ENCODE results near the gene KDM2A. TPM values are rescaled to one million over a fixed set of nuclear protein-coding genes. Genes with fewer than 3 reads are reported as not detected.

Gene KDM2A
- total and polyA plus RNA-seq, 2 donors (not counting 3 experiments of a cell fraction or from before 2014, with no cell fraction given): 72.2 to 79.5 TPM

- Histone ChIP-seq H3K4me2 (ENCODE audit: insufficient read depth, low read length) (no peak overlapping the region), H3K9me1 (replicated peaks; ENCODE audit: control insufficient read depth, extremely low read depth, insufficient read depth, low read length) (no peaks in the 10 kb centered on the region), H3K9me3 (replicated peaks; ENCODE audit: control insufficient read depth, insufficient read depth, low read length) (no peaks in the 10 kb centered on the region), H2AFZ (ENCODE audit: low read depth, low read length) (no peak overlapping the region), H3K9ac (replicated peaks; ENCODE audit: extremely low read depth, insufficient read depth, low read length) (no peak overlapping the region), H4K20me1 (replicated peaks; ENCODE audit: control insufficient read depth, extremely low read depth, insufficient read depth, low read length) (no peaks in the 10 kb centered on the region), H3K4me3 (replicated peaks in 1 of 3; ENCODE audit: insufficient read depth in 1 of 3, low read depth in 1 of 3, low read length in 3 of 3) (no peak overlapping the region), H3K27ac (ENCODE audit: insufficient read depth, low read depth, low read length) (no peak overlapping the region), H3K27me3 (ENCODE audit: control insufficient read depth in 2 of 2, insufficient read depth in 2 of 2, low read length in 2 of 2) (peaks cover 0 to 2% of the 10 kb centered on the region in 2 experiments), H3K79me2 (ENCODE audit: control insufficient read depth, insufficient read depth, low read length) (no peaks in the 10 kb centered on the region), H3K36me3 (ENCODE audit: control insufficient read depth in 2 of 2, extremely low read depth in 1 of 2, insufficient read depth in 2 of 2, low read length in 2 of 2) (no peaks in the 10 kb centered on the region), H3K4me1 (ENCODE audit: control insufficient read depth, extremely low read depth, insufficient read depth, low read length) (peaks cover 4% of the 10 kb centered on the region)
- ChIA-PET POLR2A (no interaction called here), CTCF (interaction anchor here (0.7 to 1.7 kb wide), 2 partner anchors 14 to 20 kb away, joined by 3 to 5 read pairs; no protein-coding TSS in a partner anchor)
- dilution Hi-C loops (cut with MboI; ENCODE audit: extremely low pct_ligation_motif_present, low sequenced_read_pairs) (no loop called here), intact Hi-C loops (cut with micrococcal nuclease) (no loop called here)
- FAIRE-seq (no peak), DNase-seq (ENCODE audit: low read depth, low spot score) (no peak)
- no peak for TF ChIP-seq GATA2 (IDR thresholded peaks at IDR 0.05; ENCODE audit: insufficient read depth, insufficient read length, low read depth, low read length)
- TF ChIP-seq, protein P1, sequence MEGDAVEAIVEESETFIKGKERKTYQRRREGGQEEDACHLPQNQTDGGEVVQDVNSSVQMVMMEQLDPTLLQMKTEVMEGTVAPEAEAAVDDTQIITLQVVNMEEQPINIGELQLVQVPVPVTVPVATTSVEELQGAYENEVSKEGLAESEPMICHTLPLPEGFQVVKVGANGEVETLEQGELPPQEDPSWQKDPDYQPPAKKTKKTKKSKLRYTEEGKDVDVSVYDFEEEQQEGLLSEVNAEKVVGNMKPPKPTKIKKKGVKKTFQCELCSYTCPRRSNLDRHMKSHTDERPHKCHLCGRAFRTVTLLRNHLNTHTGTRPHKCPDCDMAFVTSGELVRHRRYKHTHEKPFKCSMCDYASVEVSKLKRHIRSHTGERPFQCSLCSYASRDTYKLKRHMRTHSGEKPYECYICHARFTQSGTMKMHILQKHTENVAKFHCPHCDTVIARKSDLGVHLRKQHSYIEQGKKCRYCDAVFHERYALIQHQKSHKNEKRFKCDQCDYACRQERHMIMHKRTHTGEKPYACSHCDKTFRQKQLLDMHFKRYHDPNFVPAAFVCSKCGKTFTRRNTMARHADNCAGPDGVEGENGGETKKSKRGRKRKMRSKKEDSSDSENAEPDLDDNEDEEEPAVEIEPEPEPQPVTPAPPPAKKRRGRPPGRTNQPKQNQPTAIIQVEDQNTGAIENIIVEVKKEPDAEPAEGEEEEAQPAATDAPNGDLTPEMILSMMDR (IDR thresholded peaks at IDR 0.05; ENCODE audit: extremely low read depth in 1 of 2, insufficient read depth in 1 of 2, low read depth in 1 of 2, low read length in 2 of 2): no peak
- TF ChIP-seq MYC (IDR thresholded peaks at IDR 0.05; ENCODE audit: low read depth, low read length): no peak
- TF ChIP-seq POLR2A (IDR thresholded peaks at IDR 0.05; ENCODE audit: low read depth, low read length): no peak
- BruUV-seq (replicated peaks): no TSS peak
Measured at GRCh38 chr11:67102664-67103063, 16.4 kb upstream of the KDM2A start.

DNA sequence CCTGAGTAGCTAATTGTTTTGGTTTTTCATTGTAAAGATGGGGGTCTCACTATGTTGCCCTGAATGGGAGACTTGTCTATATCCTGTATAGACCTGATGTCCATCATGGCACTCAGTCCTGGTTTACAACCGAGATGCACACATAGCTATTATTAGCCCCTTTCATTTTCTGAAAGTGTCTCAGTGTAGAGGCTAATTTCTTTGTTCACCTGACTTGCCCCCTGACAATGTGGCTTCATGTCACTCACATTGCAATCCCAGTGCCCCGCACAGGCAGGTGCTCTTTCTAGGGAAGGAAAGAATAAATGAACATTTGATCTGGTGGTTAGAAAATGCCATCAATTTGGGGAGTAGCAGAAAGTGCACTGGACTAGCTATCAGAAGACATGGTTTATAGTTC is 13.1 kb upstream of the KDM2A start:
- TF ChIP-seq JUN (IDR thresholded peaks at IDR 0.05; ENCODE audit: borderline replicate concordance, insufficient read depth, insufficient read length, low read depth) (no peak), EZH2 (IDR thresholded peaks at IDR 0.05; ENCODE audit: borderline replicate concordance, low read depth, low read length, severe bottlenecking) (no peak), POLR2AphosphoS5 (IDR thresholded peaks at IDR 0.05; ENCODE audit: insufficient read depth, low read depth, low read length) (no peak), FOS (IDR thresholded peaks at IDR 0.05; ENCODE audit: borderline replicate concordance, insufficient read depth, low read length) (no peak), GATA2 (IDR thresholded peaks at IDR 0.05; ENCODE audit: insufficient read depth, insufficient read length, low read depth, low read length) (no peak), MAX (IDR thresholded peaks at IDR 0.05; ENCODE audit: insufficient read depth, insufficient read length) (no peak)
- TF ChIP-seq, protein P1 (IDR thresholded peaks at IDR 0.05; ENCODE audit: extremely low read depth in 1 of 2, insufficient read depth in 1 of 2, low read depth in 1 of 2, low read length in 2 of 2): no peak
- no peaks in the 10 kb centered on the region for H3K9me1 ChIP-seq (replicated peaks; ENCODE audit: control insufficient read depth, extremely low read depth, insufficient read depth, low read length)
- POLR2A ChIA-PET: no interaction called here

More for the DNA sequence above, 13.1 kb upstream of the KDM2A start:
- H3K4me1 ChIP-seq (ENCODE audit: control insufficient read depth, extremely low read depth, insufficient read depth, low read length): no peaks in the 10 kb centered on the region
- BruUV-seq (replicated peaks): no TSS peak
- no peak overlapping the region for H2AFZ ChIP-seq (ENCODE audit: low read depth, low read length)
- H3K4me3 ChIP-seq (replicated peaks in 1 of 3; ENCODE audit: insufficient read depth in 1 of 3, low read depth in 1 of 3, low read length in 3 of 3): no peak overlapping the region
- peaks cover 0 to 2% of the 10 kb centered on the region in 2 experiments for H3K27me3 ChIP-seq (ENCODE audit: control insufficient read depth in 2 of 2, insufficient read depth in 2 of 2, low read length in 2 of 2)
- FAIRE-seq (no peak), DNase-seq (ENCODE audit: low read depth, low spot score) (no peak)
- intact Hi-C loops (cut with micrococcal nuclease) (no loop called here), dilution Hi-C loops (cut with MboI; ENCODE audit: extremely low pct_ligation_motif_present, low sequenced_read_pairs) (no loop called here)
- no peaks in the 10 kb centered on the region for H3K9me3 ChIP-seq (replicated peaks; ENCODE audit: control insufficient read depth, insufficient read depth, low read length)
- H3K79me2 ChIP-seq (ENCODE audit: control insufficient read depth, insufficient read depth, low read length): no peaks in the 10 kb centered on the region
- no peaks in the 10 kb centered on the region for H4K20me1 ChIP-seq (replicated peaks; ENCODE audit: control insufficient read depth, extremely low read depth, insufficient read depth, low read length)
- no peak overlapping the region for H3K27ac ChIP-seq (ENCODE audit: insufficient read depth, low read depth, low read length)
- no peak overlapping the region for H3K9ac ChIP-seq (replicated peaks; ENCODE audit: extremely low read depth, insufficient read depth, low read length)
- H3K4me2 ChIP-seq (ENCODE audit: insufficient read depth, low read length): no peak overlapping the region
- no peaks in the 10 kb centered on the region for H3K36me3 ChIP-seq (ENCODE audit: control insufficient read depth in 2 of 2, extremely low read depth in 1 of 2, insufficient read depth in 2 of 2, low read length in 2 of 2)
- CTCF ChIA-PET: interaction anchor here (0.6 to 2.1 kb wide), 7 partner anchors 11 to 80 kb away, joined by 3 to 7 read pairs (median 4); no protein-coding TSS in a partner anchor
